NCI-H2107 treated with DMSO at 0.1 percent for 48 hours (cell line): ENCODE data around the gene CCDC146.

Experiments
- DNase-seq: peaks from one replicate; lab custom pipeline; 2025; ENCODE audit not compliant: unreplicated experiment; lab: John Stamatoyannopoulos, UW

The CCDC146 gene

DNA sequence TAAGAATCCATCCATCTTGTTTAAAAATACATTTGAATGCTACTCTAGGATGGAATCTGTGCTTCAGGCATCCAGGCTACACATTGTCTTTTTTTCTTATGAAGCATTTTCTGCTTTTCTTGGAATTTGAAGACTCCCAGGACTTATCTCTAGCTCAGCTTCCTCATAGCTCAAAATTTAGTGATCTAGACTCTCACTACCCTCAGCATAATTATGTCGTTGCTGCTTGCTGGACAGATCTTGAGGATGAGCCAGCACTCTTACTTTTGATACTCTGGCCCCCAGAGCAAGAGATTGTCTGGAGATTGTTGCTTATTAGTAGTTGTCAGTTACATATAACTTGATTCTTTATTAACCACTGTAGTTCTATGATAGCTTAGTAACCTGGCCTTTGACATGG is 160.5 kb downstream of the CCDC146 start:
- no peak for DNase-seq

DNA sequence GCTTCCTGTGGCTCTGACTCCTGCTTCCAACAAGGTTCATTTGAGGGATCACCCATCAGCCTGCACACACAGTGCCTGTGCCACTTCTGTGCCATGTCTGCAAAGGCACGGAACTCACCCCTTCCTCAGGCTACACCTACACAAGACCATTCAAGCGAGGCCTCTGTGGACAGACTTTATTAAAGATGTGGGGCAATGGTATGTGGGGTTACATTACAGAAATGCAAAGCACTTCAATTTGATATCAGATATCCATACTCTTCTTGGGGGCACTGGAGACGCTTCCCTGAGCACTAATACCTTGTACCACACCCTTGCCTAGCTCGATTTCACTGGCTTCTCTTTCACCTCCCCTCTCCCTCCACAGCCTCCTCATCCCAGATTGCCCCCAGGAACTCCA is 161.6 kb downstream of the CCDC146 start:
- peak; percentile 8 for DNase-seq

DNA sequence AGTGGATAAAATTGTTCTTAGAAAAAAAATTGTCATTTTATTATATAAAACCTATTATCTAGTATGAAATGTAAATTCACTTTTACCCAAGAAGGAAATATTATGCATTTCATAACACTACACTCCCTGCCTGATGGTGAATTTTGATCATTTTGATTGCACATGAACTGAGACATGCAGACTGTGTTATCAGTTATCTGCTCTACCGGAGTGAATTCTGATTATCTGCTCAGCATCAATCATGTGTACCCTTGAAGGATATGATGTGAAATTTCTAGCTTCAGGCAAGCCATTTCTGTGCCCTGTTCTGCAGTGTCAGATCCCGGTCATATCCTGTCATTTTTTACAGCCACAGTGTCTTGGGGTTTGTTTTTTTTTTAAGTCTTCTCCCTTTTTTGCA is 162.2 kb downstream of the CCDC146 start:
- DNase-seq = no peak

DNA sequence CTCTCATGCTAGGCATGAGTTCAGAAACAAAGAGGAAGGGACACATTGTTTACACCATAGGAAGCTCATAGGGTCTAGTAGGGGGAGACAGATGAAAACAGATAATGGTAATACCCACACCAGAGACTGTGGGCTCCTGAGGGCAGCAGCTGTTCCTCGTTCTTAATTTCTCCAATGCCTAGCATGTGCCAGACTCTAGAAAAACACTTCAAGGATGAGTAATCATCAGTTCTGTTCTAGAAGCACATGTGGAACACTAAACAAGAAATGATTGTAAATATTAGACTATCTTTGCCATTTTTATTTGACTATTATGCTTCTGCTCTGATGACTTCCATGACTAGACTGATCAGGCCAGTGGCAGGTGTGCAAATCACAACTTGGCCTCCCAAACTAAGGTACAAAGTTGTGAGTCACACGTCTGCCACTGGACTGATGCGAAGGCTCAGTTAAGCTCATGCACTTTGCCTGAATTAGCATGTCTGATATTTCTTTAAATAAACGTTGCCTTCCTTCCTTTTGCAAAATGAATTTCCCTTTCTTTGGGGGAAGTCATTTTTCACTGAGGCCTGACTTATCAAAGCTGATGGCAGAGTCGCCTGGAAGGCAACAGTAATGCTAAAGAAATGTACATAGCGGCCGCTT is 166.4 kb downstream of the CCDC146 start:
- no peak for DNase-seq

DNA sequence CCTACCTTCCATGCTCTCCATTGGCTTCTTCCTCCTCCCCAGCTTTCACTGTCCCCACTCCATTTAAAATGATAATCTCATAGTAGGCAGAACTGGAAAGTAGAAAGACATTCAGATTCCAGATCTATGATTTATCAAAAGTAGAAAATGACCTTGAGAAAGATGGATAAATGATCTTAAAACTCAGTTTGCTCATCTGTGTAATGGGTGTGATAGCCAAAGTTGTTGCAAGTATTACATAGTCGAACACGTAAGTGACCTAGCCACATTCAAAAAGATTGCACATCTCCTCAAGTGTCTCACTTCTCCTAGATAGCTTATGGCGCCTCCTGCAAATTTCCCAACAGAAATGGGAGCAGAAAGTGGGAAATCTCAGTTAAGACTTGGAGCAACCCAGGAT is 167.0 kb downstream of the CCDC146 start:
- DNase-seq = no peak

DNA sequence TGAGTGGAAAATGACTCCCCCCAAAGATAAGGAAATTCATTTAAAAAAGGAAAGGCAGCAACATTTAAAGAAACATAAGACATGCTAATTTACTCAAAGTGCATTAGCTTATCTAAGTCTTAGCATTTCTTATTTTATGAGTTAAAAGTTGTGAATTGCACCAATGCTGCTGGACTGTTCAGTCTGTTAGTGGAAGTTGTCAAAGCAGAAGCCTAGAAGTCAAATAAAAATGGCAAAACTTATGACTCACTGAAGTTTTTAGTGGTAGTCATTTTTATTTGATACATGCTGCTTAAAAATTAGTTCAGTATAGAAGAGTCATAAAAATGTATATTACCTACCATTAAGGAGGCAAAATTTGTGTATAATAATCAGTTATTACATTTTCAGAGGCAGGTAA is 168.0 kb downstream of the CCDC146 start:
- no peak for DNase-seq

DNA sequence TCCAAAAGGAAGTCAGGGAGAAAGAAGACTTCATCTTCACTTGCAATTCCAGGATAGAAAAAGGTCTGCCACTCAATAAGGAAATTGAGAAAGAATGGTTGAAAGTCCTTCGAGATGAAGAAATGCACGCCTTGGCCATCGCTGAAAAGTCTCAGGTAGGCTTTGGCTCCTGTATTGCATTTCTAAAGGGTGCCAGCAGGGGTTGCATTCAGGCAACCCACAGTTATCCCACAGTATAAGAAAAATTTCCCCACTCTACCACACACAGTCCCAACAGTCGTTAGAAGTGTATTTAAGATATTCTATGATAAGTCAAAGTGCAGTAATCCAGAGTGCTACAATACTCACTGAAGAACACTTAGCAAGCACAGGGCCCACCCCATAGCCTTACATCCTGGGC is 170.6 kb downstream of the CCDC146 start:
- DNase-seq = no peak

DNA sequence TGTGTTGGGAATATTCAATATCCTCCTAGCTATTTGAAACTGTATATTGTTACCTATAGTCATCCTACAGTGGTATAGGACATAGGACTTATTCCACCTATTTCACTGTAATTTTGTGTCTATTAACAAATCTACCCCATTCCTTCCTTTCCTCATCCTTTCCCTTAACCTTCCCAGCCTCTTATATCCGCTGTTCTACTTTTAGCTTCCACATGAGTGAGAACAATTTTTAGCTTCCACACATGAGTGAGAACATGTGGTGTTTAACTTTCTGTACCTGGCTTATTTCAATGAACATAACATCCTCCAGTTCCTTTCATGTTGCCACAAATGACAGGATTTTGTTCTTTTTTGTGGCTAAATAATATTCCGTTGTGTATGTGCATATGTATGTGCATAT is 173.1 kb downstream of the CCDC146 start:
- DNase-seq = no peak

DNA sequence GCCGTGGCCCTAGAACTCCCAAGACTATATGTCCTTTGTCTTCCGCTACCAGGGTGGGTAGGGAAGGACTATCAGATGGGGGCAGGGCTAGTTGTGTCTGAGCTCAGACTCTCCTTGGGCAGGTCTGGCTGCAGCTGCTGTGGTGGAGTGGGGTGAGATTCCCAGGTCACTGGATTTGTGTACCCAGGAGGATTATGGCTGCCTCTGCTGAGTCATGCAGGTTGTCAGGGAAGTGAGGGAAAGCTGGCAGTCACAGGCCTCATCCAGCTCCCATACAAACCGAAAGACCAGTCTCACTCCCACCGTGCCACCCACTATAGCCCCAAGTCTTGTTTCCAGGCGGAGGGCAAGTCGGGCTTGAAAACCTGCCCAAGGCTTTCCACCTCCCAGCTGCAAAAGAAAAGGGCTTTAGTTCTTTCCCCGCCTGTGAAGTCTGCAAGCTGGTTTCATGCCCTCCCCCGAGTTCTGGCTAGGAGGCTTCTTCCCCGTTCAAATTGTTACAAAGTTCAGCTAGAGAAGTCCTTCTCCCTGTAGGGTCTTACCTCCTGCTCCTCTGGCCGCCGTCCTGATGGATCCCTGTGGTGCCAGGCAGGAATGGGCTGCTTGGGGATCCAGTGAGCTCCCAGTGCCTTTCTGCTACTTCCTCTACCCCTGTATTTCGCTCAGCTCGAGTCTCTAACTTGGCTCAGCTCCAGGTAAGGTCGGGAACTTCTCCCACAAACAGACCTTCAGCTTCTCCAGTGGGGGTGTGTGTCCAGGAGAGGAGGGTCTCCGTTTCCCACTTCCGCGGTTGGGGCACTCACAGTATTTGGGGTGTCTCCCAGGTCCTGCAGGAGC is 184.0 kb downstream of the CCDC146 start:
- no peak for DNase-seq

DNA sequence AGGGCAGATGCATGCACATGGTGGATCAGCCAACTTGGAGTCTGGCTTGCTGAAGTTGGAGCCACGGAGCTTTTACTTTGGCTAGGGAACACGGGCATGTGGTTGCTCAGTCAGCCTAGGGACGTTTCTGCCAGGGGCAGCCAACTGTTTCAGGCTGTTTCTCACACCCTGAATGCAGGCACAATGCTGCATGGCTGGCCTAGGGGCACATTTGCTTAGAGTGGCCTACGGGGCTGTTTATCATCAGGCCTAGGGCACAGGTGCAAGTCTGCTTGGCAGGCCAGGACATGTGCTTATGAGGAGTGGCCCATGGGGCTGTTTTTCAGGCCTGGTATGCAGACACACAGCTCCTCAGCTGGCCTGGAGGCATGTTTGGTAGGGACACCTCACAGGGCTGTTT is 186.4 kb downstream of the CCDC146 start:
- no peak for DNase-seq

DNA sequence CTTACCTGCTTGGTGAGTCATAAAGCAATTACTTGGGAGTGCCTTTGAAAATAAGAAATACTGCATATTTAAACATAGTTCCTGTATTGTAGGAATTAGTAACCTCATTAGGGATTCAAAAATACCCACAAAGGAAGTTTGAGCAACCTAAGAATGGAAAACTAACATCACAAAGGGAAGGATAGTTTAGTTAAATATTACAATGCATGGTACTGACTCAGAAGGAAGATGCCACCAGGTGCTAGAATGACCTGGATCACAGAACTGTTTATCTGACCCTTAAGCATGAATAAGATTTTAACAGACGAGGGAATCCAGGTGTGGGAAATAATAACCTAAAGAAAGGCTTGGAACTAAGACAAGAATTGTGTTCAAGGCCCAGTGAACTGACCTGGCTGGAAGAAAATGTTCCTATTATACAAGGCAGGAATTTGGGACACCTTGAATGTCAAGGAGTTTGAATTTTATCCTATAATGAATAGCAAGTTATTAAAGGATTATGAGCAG is 187.4 kb downstream of the CCDC146 start:
- no peak for DNase-seq

DNA sequence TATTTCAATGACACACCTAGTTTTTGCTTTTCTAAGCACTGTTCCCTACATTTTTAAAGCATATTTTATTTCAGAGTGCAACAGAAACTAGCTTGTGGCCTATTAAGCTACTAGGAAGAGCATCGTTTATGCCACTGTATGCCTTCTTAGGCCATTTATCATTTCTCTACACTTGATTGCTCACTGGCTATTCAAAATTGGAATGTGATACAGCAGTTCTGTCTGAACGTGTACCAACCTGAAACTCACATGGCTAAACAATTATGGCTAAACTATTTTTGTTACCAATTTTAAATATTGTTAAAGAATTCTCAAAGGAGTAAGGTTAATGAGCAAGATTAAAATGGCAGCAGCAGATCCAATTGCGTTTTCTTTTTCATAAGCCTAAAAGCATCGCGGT is 188.6 kb downstream of the CCDC146 start:
- DNase-seq = peak; percentile 25

DNA sequence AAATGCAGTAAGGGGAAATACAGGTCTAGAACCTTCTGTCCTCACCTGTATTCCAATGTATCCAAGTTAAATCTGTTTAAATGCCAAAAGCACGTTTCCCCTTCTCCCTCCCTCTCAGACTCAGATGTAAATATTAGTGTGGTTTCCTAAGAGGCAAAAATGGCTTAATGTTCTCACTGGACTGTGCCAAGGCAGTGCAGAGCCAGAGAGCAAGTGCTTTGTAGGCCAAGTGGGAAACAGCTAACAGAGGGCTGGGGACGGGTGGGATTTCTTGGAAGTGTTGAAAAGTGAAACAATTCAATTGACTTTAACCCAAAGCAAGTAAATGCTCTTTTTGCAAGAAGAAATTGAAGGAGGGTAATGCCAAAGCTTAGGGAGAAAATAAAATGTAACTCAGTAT is 190.7 kb downstream of the CCDC146 start:
- no peak for DNase-seq

DNA sequence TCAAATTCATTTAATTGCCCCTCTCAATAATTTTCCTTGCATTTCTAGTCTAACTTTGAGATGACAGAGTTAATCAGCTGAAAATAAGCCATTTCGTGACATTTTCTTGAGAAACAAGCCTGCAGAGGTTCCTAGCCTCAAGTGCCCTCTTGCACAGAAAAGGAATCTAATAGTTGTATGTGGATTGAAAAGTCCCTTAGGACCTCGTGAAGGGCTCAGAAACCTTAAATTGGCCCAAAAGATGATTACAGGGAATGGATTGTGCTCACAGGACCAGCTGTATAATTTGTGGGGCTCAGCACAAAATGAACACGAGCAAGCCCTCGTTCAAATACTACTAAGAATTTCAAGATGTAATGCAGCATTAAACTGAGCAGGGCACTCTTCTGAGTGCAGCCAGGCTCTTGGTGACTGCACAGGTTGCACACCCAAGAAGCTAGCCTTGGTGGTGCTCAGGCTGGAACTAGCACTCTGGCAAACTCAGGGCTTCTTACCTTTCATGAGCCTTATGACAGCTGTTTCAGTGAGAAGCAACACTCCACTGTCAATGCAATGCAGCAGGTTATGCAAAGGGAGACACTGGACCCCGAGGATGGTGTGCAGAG is 191.6 kb downstream of the CCDC146 start:
- DNase-seq = no peak

DNA sequence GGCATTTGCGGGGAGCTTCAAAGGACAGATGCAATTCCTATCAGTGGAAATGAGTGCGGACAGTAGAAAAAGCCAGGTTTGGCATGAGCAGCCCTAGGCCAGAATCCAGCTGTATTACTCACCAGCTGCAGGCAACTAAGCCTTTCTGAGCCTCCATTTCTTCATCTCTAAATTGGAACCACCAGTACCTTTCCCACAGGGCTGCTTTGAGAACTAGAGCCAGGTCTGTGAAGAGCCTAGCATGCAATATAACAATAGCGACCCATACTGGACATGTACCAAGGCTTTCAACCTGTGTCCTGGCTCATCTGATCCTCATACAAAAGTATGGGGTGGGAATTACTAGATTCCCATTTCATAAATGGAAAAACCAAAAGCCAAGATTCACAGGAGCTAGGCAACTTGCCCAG is 192.8 kb downstream of the CCDC146 start:
- no peak for DNase-seq

DNA sequence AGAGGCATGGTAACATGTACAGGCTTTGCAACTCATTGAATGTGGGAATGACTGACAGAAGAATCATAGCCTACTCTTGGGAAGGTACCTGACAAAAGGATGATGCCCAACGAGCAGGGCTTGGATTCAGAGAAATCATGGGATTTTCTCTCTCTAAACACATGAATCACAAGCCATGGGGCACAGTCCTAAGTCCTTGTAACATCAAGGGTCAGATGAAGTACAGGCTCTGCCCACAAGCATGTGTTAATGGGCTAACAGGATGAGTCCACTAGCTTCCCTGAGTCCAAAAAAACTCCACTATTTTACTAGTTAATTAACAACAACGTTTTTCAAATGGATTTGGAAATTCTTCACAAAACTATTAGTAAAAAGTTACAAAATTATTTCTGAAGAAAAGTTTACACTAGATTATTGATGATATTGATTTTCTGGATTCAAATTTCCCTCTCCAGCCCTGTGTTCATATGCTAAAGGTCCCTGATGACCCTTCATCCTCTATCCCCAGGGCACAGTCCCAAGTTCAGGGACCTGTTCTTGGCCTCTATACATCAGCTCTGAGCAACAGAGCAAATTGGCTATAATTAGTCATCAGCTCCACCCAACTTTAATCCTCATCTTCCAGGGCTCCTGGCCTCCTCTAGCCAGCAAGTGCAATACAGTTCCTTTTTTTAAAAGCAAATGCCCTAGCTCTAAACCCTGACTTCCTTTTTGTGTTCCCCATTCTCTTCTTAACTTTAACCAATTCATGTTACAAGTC is 194.0 kb downstream of the CCDC146 start:
- no peak for DNase-seq

DNA sequence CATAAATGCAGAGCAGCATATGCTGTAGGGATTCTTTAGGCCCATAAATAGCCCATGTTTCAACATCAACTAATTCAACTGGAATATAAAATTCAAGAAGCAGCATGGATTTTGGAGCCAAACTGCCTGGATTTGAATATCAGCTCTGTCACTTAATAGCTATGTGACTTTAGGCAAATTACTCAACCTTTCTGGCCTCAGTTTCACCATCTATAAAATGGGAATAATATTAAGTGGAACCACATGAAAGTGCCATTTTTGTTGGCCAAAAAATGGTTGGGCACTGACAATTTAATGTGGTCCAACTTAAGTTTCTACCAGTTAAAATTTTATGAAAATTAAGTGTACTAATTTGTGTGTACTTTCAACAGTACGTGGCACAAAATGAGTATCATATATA is 195.6 kb downstream of the CCDC146 start:
- no peak for DNase-seq

DNA sequence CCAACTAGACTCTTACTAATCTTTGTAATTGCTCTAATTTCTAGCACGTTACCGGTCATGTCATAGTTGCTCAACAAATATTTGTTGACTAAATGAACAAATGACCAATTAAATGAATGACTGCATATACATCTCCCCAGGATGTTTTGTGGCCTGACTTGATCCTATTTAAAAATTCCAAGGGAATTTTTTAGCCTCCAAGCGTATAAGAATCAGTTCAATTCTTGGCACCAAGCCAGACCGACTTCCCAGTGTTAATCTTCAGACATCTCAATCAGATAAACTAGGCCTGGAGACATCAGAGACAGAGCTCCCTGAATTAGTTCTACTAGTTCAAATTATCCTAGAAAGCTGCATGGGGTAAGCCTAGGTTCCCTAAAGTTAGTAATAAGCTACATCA is 197.7 kb downstream of the CCDC146 start:
- no peak for DNase-seq

DNA sequence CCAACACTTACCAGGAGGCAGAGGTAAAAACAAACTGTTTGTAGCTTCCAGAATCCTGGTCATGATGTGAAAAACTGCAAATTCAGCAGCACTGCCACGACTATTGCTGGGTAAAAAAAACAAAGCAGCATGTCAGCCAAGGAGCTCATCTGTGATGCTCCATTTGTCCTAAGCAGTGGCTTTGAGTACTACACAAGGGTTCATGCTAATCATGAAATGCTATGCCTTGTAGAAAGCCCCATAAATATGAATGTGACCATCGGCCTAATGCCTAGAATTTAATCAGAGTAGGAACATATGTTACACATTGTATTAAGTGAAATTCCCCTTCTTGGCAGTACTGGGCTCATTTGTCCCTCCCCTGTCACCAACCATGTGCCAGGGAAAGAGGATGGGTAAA is 198.3 kb downstream of the CCDC146 start:
- DNase-seq = no peak

DNA sequence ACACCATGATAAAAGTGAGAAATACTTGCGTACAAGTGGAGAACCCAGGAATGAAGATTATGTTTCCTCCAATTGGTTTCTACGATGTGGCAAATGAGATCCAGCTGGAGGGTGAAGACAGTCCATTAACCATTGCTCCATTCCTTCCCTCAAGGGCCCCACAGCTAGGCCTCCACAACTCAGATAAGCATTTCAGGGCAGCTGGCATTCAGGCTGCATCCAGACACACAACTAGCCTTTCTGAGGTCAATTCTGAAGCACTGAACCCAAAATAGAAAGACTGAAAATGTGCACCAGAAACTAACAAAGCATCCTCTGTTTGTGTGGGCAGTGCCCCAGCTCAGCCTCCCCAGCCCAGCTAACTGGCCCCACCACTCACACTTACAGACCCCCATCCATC is 198.9 kb downstream of the CCDC146 start:
- DNase-seq = no peak

DNA sequence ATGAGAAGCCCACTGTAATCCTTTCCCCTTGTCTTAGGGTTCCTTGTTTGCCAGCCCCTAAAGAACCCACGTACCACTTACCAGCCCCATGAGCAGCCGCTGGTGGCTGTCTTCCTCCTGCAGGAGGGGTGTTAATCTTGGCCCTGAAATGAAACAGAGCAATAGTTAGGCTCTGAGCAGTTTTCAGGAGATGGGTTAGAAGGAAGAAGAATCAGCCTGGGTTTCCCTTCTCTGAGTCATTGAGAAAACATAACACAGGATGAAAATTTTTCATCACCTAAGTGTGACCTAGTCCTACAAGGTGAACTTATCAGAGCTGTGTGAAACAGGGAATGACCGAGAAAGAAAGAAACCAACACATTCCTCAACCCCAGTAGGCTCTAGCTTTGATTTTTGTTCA is 203.7 kb downstream of the CCDC146 start:
- no peak for DNase-seq
